WTC11 (cell line): Measurements from ENCODE around the gene FAM50A.

Experiments
- CTCF ChIP-seq: fragments of 200-600 bp; IDR thresholded peaks from 2 replicates; pipeline ENCODE4 v1.8.0; 2022; ENCODE audit warnings: antibody characterized with exemption
- SP1 ChIP-seq: sonication (generic); formaldehyde crosslinking; conservative IDR thresholded peaks from 2 replicates; pipeline ENCODE4 v1.8.1; 2022; ENCODE audit warnings: missing genetic modification reagents
- ZNF263 ChIP-seq: sonication (generic); formaldehyde crosslinking; IDR thresholded peaks from 2 replicates; pipeline ENCODE4 v1.8.1; 2022; ENCODE audit warnings: low read depth, mild to moderate bottlenecking, moderate library complexity, missing genetic modification reagents
- ZNF512 ChIP-seq: sonication (generic); formaldehyde crosslinking; IDR thresholded peaks from 2 replicates; pipeline ENCODE4 v1.8.1; 2022; ENCODE audit warnings: missing genetic modification reagents, borderline replicate concordance

- TF ChIP-seq CTCF (no peak), ZNF263 (CRISPR knock-in tag) (no peak), SP1 (no peak), ZNF512 (CRISPR knock-in tag) (no peak)
Measured at GRCh38 chrX:154487518-154488290, 43.8 kb downstream of the FAM50A start.
